DOHH2 (cell line): ENCODE measurements around the gene ZMYND8.

Experiments used
- H3F3A ChIP-seq: fragments of 200-600 bp; sonication (generic), shearing (Covaris generic); 2 replicates; pipeline ENCODE4 v1.6.0; 2016; ENCODE audit warnings: antibody characterized with exemption, mild to moderate bottlenecking; ENCODE audit not compliant: control insufficient read depth, insufficient read depth
- H3K27ac ChIP-seq: fragments of 200-600 bp; sonication (generic); 2 replicates; pipeline ENCODE4 v1.5.1; 2014; ENCODE audit warnings: low read depth, mild to moderate bottlenecking, low read length, moderate library complexity
- H3K27me3 ChIP-seq: fragments of 200-600 bp; sonication (generic); 2 replicates; pipeline ENCODE4 v1.6.1; 2014; ENCODE audit warnings: mild to moderate bottlenecking, low read length, mixed read lengths; ENCODE audit not compliant: control insufficient read depth
- H3K36me3 ChIP-seq: fragments of 200-600 bp; sonication (generic); 2 replicates; pipeline ENCODE4 v1.6.1; 2014; ENCODE audit warnings: mild to moderate bottlenecking, low read length, moderate library complexity, mixed read lengths; ENCODE audit not compliant: control insufficient read depth
- H3K4me1 ChIP-seq: fragments of 200-600 bp; sonication (generic); 2 replicates; pipeline ENCODE4 v1.6.1; 2014; ENCODE audit warnings: mild to moderate bottlenecking, low read length, mixed read lengths; ENCODE audit not compliant: control insufficient read depth
- H3K4me2 ChIP-seq: fragments of 200-600 bp; sonication (generic); 2 replicates; pipeline ENCODE4 v1.6.0; 2014; ENCODE audit warnings: mild to moderate bottlenecking, low read length, moderate library complexity
- H3K4me3 ChIP-seq: fragments of 200-600 bp; sonication (generic); 2 replicates; pipeline ENCODE4 v1.5.1; 2014; ENCODE audit warnings: mild to moderate bottlenecking, low read length, mixed read lengths
- H3K79me2 ChIP-seq: fragments of 200-600 bp; sonication (generic); 2 replicates; pipeline ENCODE4 v1.6.1; 2014; ENCODE audit warnings: mild to moderate bottlenecking, low read length, mixed read lengths; ENCODE audit not compliant: control insufficient read depth
- H3K9me2 ChIP-seq: fragments of 200-600 bp; sonication (generic); replicated peaks from 2 replicates; pipeline ENCODE4 v1.6.1; 2014; ENCODE audit warnings: mild to moderate bottlenecking, low read length, mixed read lengths; ENCODE audit not compliant: control insufficient read depth
- H3K9me3 ChIP-seq: fragments of 200-600 bp; sonication (generic); 2 replicates; pipeline ENCODE4 v1.6.1; 2014; ENCODE audit warnings: antibody characterized with exemption, low read length, mixed read lengths; ENCODE audit not compliant: control insufficient read depth, insufficient read depth
- H4K20me1 ChIP-seq: fragments of 200-600 bp; sonication (generic); 2 replicates; pipeline ENCODE4 v1.6.0; 2014; ENCODE audit warnings: low read depth, mild to moderate bottlenecking, antibody characterized with exemption, low read length, moderate library complexity; ENCODE audit not compliant: control insufficient read depth, insufficient read depth
- EZH2phosphoT487 ChIP-seq: fragments of 200-600 bp; sonication (generic); IDR thresholded peaks from 2 replicates; pipeline ENCODE4 v1.6.1; 2017; ENCODE audit warnings: borderline replicate concordance, mild to moderate bottlenecking, antibody characterized with exemption, low read length, moderate library complexity, mixed read lengths
- TF ChIP-seq, protein P1 (sequence below): fragments of 200-600 bp; sonication (generic); IDR thresholded peaks from one replicate; pipeline ENCODE4 v1.5.1; 2014; ENCODE audit warnings: antibody characterized with exemption, mild to moderate bottlenecking, low read depth, low read length; ENCODE audit not compliant: poor library complexity, severe bottlenecking

The ZMYND8 gene

DNA sequence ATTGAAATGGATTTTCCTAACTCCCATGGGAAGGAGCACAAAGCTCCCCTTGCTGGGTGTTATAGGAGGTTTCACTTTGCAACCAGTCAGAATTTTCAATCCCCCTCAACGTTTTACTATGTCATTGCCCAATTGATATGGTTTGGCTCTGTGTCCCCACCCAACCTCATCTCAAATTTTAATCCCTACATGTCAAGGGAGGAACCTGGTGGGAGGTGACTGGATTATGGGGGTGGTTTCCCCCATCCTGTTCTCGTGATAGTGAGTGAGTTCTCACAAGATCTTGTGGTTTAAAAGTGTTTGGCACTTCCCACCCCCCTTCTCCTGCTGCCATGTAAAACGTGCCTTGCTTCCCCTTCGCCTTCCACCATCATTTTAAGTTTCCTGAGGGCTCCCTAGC, 62.9 kb downstream of the ZMYND8 start:
- no peaks in the 10 kb centered on the region for H3K9me2 ChIP-seq
- no peaks in the 10 kb centered on the region for H3K4me1 ChIP-seq
- no peaks in the 10 kb centered on the region for H4K20me1 ChIP-seq
- H3F3A ChIP-seq = peaks cover 8% of the 10 kb centered on the region
- no peak overlapping the region for H3K4me2 ChIP-seq
- no peaks in the 10 kb centered on the region for H3K27me3 ChIP-seq
- no peak overlapping the region for H3K27ac ChIP-seq
- peaks cover 86% of the 10 kb centered on the region for H3K36me3 ChIP-seq
- H3K9me3 ChIP-seq = no peaks in the 10 kb centered on the region
- H3K79me2 ChIP-seq = peaks cover 9% of the 10 kb centered on the region
- TF ChIP-seq, protein P1, sequence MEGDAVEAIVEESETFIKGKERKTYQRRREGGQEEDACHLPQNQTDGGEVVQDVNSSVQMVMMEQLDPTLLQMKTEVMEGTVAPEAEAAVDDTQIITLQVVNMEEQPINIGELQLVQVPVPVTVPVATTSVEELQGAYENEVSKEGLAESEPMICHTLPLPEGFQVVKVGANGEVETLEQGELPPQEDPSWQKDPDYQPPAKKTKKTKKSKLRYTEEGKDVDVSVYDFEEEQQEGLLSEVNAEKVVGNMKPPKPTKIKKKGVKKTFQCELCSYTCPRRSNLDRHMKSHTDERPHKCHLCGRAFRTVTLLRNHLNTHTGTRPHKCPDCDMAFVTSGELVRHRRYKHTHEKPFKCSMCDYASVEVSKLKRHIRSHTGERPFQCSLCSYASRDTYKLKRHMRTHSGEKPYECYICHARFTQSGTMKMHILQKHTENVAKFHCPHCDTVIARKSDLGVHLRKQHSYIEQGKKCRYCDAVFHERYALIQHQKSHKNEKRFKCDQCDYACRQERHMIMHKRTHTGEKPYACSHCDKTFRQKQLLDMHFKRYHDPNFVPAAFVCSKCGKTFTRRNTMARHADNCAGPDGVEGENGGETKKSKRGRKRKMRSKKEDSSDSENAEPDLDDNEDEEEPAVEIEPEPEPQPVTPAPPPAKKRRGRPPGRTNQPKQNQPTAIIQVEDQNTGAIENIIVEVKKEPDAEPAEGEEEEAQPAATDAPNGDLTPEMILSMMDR = no peak
- no peak for TF ChIP-seq EZH2phosphoT487
- no peak overlapping the region for H3K4me3 ChIP-seq

DNA sequence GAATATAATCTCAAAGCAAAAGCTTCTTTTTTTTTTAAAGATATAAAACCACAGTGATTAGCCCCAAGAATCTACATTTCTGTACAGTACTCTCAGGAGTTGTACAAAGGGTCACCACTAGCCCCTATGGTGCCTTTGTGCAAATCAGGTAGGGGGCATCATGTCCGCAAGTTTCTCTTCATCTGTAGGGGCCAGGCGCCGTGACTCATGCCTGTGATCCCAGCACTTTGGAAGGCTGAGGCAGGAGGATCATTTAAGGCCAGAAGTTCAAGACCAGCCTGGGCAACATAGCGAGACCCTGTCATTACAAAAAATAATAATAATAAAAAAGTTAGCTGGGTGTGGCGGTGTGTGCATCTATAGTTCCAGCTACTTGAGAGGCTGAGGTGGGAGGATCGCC, 63.9 kb downstream of the ZMYND8 start:
- Histone ChIP-seq H3K27me3 (no peaks in the 10 kb centered on the region), H3K4me1 (no peaks in the 10 kb centered on the region), H4K20me1 (no peaks in the 10 kb centered on the region), H3K9me2 (no peaks in the 10 kb centered on the region), H3K36me3 (peaks cover 83% of the 10 kb centered on the region), H3F3A (peaks cover 8% of the 10 kb centered on the region), H3K79me2 (peaks cover 9% of the 10 kb centered on the region), H3K4me2 (no peak overlapping the region), H3K9me3 (no peaks in the 10 kb centered on the region), H3K27ac (no peak overlapping the region), H3K4me3 (no peak overlapping the region)
- TF ChIP-seq, protein P1 = no peak
- TF ChIP-seq EZH2phosphoT487 = no peak

DNA sequence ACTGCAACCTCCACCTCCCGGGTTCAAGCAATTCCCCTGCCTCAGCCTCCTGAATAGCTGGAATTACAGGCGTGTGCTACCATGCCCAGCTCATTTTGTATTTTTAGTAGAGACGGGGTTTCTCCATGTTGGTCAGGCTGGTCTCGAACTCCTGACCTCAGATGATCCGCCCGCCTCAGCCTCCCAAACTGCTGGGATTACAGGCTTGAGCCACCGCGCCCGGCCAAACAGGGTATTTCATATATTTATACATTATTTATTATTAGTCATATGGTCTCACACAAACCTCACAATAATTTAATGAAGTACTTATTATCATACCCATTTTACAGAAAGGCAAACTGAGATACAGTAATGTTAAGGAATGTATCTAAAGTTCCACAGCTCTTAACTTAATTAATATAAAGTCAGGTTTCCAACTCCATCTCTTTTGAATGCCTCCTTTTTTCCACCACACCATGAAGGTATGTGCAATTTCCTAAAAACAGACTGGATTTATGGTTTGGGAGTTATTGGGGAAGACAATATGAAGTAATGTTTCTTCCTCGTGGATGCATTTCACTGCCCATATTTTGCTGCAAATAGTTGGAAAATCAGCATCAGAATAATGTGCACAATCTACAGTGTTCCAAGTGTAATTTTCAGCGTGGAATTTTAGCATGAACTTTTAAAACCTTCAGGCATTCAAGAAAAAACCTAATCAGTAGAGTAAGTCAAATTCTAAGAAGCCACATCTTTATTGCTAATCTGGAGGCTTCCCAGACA, 65.7 kb downstream of the ZMYND8 start:
- H3F3A ChIP-seq = peaks cover 8% of the 10 kb centered on the region
- no peaks in the 10 kb centered on the region for H3K4me1 ChIP-seq
- TF ChIP-seq, protein P1 = no peak
- TF ChIP-seq EZH2phosphoT487 = no peak
- no peak overlapping the region for H3K4me3 ChIP-seq
- no peak overlapping the region for H3K4me2 ChIP-seq
- H3K36me3 ChIP-seq = peaks cover 78% of the 10 kb centered on the region
- no peaks in the 10 kb centered on the region for H4K20me1 ChIP-seq
- no peaks in the 10 kb centered on the region for H3K27me3 ChIP-seq
- H3K9me2 ChIP-seq = no peaks in the 10 kb centered on the region
- peaks cover 4% of the 10 kb centered on the region; the same call in 1 of the 2 replicates for H3K79me2 ChIP-seq
- no peaks in the 10 kb centered on the region for H3K9me3 ChIP-seq
- H3K27ac ChIP-seq = no peak overlapping the region
